ENCODE measurements around the gene RPS15. TPM values are rescaled to one million over a fixed set of nuclear protein-coding genes. Genes with fewer than 3 reads are reported as not detected.

RPS15 gene
- total RNA-seq = 300 TPM

DNA sequence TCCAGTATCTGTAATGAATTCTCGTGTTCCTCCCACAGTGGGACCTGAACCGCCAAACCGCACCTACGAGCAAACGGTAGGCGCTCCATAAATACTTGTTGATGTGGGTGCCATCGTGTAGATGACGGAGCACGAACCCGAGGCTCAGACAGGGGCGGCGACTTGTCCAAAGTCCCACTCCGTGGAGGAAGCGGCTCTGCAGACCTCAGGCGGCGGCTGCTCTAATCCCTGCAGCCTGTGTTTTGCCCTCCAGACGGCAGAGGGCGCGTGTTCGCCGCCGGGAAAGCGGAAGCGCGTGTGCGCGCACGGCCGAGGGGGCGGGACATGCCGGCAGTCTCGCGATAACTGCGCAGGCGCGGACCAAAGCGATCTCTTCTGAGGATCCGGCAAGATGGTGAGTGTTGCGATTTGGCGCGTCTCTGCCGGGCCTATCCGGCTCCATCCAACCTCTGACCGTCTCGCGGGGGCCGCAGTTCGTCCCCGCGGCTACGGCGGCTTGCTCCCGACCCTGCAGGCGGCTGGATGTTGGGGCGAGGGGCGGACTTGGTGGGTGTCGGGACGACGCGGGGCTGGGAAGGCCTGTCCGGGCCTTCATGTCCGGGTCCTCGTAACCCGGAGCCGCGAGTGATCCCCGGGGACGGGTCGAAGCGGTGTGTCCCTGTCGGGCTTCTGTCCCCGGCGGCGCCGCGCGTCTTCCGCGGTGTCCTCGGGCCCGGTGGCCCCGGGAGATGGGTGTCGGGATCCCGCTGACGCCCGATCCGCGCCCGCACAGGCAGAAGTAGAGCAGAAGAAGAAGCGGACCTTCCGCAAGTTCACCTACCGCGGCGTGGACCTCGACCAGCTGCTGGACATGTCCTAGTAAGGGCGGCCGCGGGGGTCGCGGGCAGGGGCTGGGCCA is at the start of gene RPS15:
RPS15 (plus strand) TSS at position 362 of the 898 bp plus-strand sequence; CDS start at position 392, 30 bp downstream.

DNA sequence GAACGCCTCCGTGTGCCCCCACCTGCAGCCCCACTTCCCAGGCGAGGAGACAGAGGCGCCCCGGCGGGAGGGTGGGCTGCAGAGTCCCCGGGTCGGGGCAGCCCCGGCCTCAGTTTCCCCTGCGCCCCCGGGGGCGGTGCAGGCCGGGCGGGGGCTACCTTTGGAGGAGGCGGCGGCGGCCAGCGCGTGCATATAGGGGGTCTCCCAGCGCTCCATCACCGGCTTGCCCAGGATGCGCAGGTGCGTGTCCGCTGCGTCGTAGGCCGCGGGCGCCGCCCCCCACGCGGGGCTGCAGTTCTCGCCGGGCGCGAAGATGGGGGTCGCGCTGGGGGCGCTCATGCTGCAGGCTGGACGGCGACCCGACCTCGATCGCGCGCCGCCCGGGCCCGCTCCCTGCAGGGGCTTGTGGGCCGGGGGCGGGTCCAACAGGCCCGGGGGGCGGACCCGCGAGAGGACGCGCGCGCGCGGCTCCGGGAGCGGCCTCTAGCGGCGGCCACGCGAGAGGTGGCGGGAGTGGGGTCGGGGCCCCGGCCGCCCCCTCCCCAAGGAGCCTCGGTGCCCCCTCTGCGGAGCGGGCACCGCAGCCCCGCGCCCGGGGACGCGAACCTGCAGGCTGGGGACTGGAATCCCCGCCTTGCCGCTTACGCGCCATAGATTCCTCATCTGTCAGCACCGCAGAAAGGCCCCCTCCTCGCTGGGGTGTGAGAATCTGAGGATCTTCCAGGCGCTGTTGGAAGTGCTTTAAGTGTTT is 36.9 kb upstream of the RPS15 start, which contains the start of gene GAMT:
GAMT (minus strand) TSS at position 405 of the 751 bp plus-strand sequence; CDS start at position 339, 66 bp downstream.

DNA sequence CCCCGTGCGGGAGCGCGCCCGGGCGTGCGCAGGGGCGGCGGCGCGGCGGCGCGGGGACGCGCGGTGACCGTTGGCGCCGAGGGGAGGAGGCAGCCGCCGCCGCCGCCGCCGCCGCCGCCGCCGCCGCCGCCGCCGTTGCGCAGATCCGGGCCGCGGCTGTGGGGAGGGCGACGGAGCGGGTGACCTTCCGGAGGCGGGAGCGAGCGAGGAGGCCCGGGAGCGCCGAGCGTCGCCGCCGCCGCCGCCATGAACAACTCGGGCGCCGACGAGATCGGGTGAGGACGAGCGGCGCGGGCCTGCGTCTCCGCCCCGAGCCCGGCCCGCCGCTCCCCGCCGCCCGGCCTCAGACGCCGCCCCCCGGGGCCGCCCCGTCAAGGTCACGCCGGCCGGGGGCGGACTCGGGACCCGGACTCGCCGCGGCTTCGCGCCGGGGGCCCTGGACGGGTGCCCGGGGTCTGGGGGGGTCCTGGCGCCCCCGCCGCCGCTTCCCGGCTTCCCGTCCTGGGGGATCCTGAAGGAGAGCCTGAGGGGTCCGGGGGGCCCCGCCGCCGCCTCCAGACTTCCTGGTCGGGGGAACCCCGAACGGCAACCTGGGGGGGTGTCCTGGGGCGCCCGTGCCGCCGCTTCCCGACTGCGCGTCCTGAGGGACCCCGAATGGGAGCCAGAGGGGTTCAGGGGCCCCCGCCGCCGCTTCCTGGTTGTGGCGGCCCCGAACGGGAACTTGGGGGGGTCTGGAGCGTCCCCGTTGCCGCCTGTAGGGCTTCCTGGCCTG is 30.5 kb upstream of the RPS15 start, which contains the start of gene DAZAP1:
DAZAP1 (plus strand) TSS at position 59 of the 772 bp plus-strand sequence; CDS start at position 247, 188 bp downstream.

DNA sequence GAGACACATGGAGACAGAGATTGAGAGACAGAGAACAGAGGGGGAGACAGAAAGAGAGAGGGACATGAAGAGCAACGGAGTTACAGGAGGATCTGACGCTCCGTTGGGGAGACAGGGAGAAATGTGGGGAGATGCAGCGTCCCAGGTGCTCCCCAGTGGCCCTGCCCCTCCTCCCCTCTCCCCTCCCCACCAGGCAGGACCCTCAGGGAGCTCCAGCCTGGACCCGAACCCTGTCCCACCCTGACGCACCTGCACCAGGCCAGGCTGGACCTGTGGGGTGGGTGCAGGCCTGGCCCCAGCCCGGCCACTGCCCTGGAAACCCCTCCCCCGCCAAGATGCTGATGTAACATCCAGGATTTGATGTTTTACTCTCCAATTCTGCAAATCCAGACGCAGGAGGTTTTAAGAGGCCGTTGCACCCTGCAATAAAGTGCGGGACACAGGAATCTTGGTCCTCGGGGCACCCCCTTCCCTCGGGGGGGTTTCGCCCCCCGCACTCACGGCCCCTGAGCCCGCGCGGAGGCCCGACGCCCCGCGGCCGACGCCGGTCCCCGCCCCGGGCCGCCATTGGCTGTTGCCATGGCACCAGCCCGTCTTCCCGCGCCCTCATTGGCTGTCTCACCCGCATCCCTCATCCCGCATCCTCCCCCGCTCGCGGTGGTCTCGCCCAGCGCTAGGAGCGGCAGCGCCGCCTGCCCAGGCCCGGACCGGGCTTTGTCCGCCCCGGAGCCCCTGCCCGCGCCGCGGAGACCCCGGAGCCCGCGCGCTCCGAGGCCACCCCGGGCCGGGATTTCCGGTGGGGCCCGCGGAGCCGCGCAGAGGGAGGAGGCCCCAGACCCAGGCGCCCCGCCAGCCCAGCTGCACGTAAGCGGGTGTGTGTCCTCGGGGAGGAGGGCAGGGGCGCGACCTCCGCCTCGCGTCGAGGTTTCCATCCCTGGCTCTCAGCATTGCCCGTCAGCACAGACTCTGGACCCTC is 11.6 kb downstream of the RPS15 start, which contains the start of gene APC2:
APC2 (plus strand) TSS at position 655 of the 976 bp plus-strand sequence. CDS start 2,881 bp downstream, outside the sequence.

DNA sequence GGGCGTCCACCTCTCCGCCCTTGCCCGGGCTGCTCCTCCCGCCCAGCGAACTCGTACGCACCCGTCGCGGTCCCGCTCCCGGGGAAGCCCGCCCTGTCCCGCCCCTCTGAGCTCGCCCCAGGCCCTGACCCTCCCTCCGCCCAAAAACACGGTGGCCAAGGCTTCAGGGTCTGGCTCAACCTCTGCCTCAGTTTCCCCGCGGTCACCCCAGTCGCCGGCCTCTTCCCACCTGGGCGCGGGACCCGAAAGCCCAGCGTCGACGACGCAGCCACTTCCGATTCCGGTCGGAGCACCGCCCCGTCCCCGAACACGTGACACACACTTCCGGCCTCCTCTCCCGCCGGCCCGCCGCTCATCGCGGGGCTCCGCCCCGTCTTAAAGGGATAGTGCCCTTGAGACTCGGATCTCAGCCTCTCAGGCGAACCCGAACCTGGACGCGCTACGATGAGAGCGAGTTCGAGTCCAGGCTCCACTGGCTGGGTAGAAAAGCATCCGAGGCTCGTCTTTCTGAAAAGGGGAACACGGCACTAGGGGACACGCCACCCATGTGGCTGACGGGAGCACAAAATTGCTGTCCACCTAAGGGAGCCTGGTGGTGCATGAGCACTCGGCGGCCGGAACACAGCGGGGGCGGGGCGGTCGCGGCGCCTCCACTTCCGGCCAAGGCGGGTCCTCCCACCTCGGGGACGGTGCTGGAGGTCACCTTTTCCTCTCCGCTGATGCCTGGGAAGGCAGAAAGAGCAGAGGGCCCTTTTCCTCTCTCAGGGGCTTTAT is 40.9 kb downstream of the RPS15 start, which contains the start of gene C19orf25:
C19orf25 (minus strand) TSS at position 282 of the 774 bp plus-strand sequence. CDS start 312 bp downstream, outside the sequence.

Other genes starting within 250 kb of the RPS15 start
- gene STK11, start 232.6 kb upstream of the RPS15 start, total RNA-seq = 45.7 TPM
- 12.9 TPM for gene CBARP, start 200.4 kb upstream of the RPS15 start, total RNA-seq
- gene ATP5F1D, start 196.6 kb upstream of the RPS15 start, total RNA-seq = 18.5 TPM
- 14.1 TPM for gene MIDN, start 189.8 kb upstream of the RPS15 start, total RNA-seq
- gene CIRBP, start 169.1 kb upstream of the RPS15 start, total RNA-seq = 512 TPM
- gene FAM174C, start 162.9 kb upstream of the RPS15 start, total RNA-seq = 5.8 TPM
- gene EFNA2, start 152.5 kb upstream of the RPS15 start, total RNA-seq = 12.5 TPM
- 44.8 TPM for gene NDUFS7, start 54.5 kb upstream of the RPS15 start, total RNA-seq
- gene GAMT, start 36.9 kb upstream of the RPS15 start, total RNA-seq = 22.1 TPM
- 27.2 TPM for gene DAZAP1, start 30.8 kb upstream of the RPS15 start, total RNA-seq
- 122 TPM for gene APC2, start 11.7 kb downstream of the RPS15 start, total RNA-seq
- gene C19orf25, start 40.8 kb downstream of the RPS15 start, total RNA-seq = 22.8 TPM
- 3.9 TPM for gene PCSK4, start 52.0 kb downstream of the RPS15 start, total RNA-seq
- gene REEP6, start 52.8 kb downstream of the RPS15 start, total RNA-seq = 5.1 TPM
- not detected for gene ADAMTSL5, start 74.6 kb downstream of the RPS15 start, total RNA-seq
- 0.23 TPM for gene PLK5, start 85.7 kb downstream of the RPS15 start, total RNA-seq
- 33.9 TPM for gene MEX3D, start 129.9 kb downstream of the RPS15 start, total RNA-seq
- 42.4 TPM for gene MBD3, start 154.5 kb downstream of the RPS15 start, total RNA-seq
- gene UQCR11, start 167.1 kb downstream of the RPS15 start, total RNA-seq = 61.8 TPM
- 27.0 TPM for gene TCF3, start 214.2 kb downstream of the RPS15 start, total RNA-seq

All from diencephalon (tissue), 1 donor.